Measurements from ENCODE around the gene EIF1AD. TPM values are rescaled to one million over a fixed set of nuclear protein-coding genes. Genes with fewer than 3 reads are reported as not detected.

The EIF1AD gene
- total RNA-seq, 4 donors from 2014 or later: 12.1 to 33.5 (median 25.4) TPM

- TF ChIP-seq, protein P1, sequence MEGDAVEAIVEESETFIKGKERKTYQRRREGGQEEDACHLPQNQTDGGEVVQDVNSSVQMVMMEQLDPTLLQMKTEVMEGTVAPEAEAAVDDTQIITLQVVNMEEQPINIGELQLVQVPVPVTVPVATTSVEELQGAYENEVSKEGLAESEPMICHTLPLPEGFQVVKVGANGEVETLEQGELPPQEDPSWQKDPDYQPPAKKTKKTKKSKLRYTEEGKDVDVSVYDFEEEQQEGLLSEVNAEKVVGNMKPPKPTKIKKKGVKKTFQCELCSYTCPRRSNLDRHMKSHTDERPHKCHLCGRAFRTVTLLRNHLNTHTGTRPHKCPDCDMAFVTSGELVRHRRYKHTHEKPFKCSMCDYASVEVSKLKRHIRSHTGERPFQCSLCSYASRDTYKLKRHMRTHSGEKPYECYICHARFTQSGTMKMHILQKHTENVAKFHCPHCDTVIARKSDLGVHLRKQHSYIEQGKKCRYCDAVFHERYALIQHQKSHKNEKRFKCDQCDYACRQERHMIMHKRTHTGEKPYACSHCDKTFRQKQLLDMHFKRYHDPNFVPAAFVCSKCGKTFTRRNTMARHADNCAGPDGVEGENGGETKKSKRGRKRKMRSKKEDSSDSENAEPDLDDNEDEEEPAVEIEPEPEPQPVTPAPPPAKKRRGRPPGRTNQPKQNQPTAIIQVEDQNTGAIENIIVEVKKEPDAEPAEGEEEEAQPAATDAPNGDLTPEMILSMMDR (IDR thresholded peaks at IDR 0.05; ENCODE audit: low read depth): no peak
These were observed 41.1 kb downstream of the EIF1AD start for GRCh38 chr11:65960824-65961266.

DNA sequence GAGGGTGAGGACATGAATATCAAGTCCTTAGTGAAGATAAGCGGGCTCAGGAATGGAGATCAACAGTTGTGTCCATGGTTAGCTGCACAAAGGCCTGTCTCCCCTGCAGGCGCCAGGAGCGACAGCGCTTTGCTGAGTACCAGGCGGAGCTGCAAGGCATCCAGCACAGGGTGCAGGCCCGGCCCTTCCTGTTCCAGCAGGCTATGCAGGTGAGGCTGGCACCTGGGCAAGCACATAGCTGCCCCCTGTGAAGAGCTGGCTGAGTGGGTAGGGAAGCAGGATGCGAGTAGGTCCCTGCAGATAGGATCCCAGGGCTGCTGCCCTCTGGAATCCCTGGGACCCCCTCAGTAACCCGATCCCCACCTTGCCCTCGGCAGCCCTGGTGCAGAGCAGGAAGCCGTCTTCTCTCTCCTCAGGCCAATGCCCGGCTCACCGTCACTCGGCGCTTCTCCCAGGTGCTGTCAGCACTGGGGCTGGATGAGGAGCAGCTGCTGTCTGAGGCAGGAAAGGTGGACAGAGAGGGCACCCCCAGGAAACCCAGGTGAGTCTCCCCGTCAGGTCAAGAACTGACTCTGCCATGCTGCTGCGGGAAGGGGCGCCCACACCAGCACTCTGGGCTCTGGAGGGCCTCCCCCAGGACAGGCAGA lies 43.1 kb downstream of the EIF1AD start:
- TF ChIP-seq, protein P1 (IDR thresholded peaks at IDR 0.05; ENCODE audit: low read depth): no peak

- TF ChIP-seq, protein P1 (IDR thresholded peaks at IDR 0.05; ENCODE audit: low read depth): no peak
These were observed 43.7 kb downstream of the EIF1AD start for GRCh38 chr11:65958291-65958690.

DNA sequence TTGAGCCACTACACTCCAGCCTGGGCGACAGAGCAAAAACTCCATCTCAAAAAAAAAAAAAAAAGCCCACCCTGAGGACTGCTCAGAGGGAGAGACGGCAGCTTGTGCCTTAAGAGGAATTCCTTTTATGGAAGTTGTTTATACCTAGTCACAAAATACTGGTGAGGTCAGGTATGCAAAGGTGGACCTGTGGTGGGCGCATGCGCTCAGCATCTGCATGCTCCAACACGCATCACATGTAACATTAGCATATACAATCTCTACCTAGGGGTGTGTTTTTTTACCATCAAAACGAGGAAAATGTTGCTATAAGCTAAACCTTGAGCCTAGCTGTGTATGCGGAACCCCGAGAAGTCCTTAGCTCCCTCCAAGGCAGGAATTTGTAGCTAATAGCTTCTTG lies 47.2 kb downstream of the EIF1AD start:
- TF ChIP-seq, protein P1 (IDR thresholded peaks at IDR 0.05; ENCODE audit: low read depth): no peak

DNA sequence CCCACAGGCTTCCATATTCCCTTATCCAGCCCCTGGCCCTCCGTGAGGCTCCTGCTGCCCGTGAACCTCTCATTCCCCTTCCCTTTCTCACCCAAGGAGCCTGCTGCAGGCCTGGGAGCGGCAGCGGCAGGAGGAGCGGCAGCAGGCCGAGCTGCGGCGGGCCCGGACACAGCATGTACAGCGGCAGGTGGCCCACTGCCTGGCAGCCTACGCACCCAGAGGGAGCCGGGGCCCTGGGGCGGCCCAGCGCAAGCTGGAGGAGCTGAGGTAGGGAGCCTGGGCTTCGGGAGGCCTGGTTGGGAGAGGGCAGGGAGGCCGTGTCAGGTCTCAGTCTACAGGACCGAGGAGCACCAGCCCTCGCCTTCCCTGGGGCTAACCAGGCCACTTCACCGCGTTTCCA lies 48.5 kb downstream of the EIF1AD start:
- TF ChIP-seq, protein P1 (IDR thresholded peaks at IDR 0.05; ENCODE audit: low read depth): no peak

DNA sequence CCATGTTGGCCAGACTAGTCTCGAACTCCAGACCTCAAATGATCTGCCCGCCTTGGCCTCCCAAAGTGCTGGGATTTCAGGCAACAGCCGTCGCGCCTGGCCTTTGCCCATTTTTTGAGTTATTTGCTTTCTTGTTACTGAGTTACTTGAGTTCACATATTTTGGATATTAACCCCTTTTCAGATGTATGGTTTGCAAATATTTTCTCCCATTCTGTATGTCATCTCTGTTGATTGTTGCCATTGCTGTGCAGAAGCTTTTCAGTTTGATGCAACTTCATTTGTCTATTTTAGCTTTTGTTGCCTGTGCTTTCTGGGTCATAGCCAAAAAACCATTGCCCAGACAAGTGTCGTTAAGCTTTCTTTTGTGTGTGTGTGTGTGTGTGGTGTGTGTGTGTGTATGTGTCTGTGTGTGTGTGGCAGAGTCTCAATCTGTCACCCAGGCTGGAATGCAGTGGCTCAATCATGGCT lies 49.9 kb downstream of the EIF1AD start:
- TF ChIP-seq, protein P1 (IDR thresholded peaks at IDR 0.05; ENCODE audit: low read depth): no peak

DNA sequence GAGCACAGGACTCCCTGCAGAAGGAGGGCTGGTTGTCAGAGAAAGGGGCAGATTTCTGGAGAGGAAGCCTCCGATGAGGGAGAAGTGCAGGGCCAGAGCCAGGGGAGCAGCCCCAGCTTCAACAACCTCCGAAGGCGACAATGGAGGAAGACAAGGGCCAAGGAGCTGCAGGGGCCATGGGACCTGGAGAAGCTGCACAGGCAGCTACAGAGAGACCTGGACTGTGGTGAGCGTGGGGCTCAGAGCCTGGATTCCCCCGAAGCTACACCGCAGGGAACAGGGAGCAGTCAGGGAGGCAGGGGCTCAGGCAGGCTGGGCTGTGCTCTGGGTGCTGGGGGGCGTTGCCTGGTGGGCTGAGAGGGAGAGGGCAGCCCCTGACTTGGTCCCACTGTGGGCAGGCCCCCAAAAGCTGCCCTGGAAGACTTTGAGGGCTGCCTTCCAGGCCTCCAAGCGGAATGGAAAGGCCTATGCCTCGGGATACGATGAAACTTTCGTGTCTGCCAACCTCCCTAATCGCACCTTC lies 54.3 kb downstream of the EIF1AD start:
- TF ChIP-seq, protein P1 (IDR thresholded peaks at IDR 0.05; ENCODE audit: low read depth): no peak

Data from subcutaneous adipose tissue (tissue), 4 donors.